Colon (tissue), 2 donors: ENCODE results near the gene SMCO3.
"Not testable (repeated sequence)": the region's sequence is repeated elsewhere in the genome, so short reads cannot be mapped to it uniquely, and the experiment has no call there.

ENCODE experiments used
- FAIRE-seq: peaks from 2 replicates; lab custom pipeline; 2012; peaks lifted over from hg19 to GRCh38; lab: Jason Lieb, UNC
- donor health status: control.
- donor health status: control.

SMCO3 gene

DNA sequence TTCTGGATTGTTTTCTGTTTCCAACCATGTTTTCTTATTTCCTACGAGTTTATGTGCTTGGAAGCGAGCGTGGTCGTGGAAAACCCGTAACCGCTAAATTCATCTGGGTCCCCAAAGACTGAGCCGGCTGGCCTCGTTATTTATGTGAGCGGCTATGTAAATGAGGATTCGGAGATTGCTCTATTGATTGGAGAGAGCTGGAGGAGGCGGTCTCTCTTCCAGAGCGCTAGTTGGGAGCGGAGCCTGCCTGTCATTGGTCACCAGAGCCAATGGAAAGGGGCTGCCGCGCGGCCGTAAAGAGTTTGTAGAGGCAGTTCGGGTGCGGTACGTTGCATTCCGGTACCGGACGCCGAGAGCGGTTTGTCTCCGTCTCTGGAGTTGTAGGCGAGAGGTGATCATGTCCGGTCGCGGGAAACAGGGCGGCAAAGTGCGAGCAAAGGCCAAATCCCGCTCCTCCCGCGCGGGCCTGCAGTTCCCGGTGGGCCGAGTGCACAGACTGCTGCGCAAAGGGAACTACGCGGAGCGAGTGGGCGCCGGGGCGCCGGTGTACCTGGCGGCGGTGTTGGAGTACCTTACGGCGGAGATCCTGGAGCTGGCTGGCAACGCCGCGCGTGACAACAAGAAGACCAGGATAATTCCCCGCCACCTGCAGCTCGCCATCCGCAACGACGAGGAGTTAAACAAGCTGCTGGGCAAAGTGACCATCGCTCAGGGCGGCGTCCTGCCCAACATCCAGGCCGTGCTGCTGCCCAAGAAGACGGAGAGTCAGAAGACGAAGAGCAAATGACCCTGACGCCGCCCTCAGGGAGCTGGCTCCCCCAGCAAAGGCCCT is 39.7 kb downstream of the SMCO3 start:
- FAIRE-seq, result no peak

DNA sequence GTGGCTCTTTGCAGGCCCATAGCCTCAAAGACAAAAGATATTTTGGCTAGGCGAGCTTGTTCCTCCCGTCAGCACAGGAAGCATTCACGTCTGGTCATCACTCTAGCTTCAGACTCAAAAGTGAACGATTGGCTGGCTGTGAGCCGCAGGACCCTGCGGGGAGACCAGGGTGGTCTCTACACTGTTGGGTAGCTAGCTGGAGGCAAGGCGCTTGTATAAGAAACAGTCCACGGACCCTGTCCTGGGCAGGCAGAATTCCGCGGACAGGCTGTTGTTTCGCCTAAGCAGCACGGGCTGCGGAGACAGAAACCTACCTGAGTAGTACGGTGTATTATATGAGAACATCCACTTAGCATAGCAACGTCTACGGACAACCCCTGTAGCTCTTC is 40.3 kb downstream of the SMCO3 start:
- FAIRE-seq, result no peak

- FAIRE-seq, result no peak
These were observed 41.0 kb downstream of the SMCO3 start for GRCh38 chr12:14772946-14773345.

GRCh38 chr12:14771651-14772137 is 42.3 kb downstream of the SMCO3 start:
- FAIRE-seq, result no peak

- no peak for FAIRE-seq
These were observed 43.2 kb downstream of the SMCO3 start for GRCh38 chr12:14770496-14771461.

DNA sequence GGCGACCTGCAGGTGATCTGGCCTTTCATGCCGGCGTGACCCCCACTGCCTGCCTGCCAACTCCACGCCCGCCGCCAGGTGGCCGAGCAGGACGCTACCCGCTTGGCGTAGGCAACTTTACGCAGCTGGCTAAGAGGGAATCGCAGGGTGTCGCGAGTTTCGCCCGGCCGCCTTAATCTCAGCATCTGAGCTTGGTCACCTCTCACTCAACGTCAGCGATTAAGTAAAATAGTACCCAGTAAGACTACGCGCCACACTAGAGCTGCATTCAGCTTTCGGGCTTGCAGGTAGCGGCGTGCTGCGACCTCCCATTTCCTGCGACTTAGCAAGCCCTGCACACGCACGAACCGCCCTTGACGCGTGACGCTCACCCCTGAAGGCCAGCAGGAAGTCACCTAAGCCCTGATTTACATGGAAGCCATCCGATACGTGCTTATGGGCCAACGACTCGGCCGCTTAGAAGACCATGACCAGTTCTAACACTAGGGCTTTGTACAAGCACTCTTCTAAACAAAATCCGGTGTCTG is 44.0 kb downstream of the SMCO3 start:
- no peak for FAIRE-seq

- no peak for FAIRE-seq
These were observed 44.5 kb downstream of the SMCO3 start for GRCh38 chr12:14769466-14769968.

- FAIRE-seq, result no peak
These were observed 45.1 kb downstream of the SMCO3 start for GRCh38 chr12:14768823-14769405.

- FAIRE-seq, result no peak
These were observed 46.4 kb downstream of the SMCO3 start for GRCh38 chr12:14767617-14768016.

- FAIRE-seq, result no peak
These were observed 47.2 kb downstream of the SMCO3 start for GRCh38 chr12:14766649-14767215.

- not testable (repeated sequence) for FAIRE-seq
These were observed 48.0 kb downstream of the SMCO3 start for GRCh38 chr12:14766020-14766419.

GRCh38 chr12:14765398-14765797 is 48.6 kb downstream of the SMCO3 start:
- no peak for FAIRE-seq

DNA sequence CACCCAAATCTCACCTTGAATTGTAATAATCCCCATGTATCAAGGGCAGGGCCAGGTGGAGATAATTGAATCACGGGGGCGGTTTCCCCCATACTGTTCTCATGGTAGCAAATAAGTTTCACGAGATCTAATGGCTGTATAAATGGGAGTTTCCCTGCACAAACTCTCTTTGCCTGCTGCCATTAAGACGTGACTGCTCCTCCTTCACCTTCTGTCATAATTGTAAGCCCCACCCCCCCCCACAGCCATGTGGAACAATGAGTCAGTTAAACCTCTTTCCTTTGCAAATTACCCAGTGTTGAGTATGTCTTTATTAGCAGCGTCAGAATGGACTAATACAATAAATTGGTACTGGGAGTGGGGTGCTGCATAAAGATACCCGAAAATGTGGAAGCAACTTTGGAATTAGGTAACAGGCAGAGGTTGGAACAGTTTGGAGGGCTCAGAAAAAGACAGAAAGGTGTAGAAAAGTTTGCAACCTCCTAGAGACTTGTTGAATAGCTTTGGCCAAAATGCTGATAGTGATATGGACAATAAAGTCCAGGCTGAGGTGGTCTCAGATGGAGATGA is 54.2 kb downstream of the SMCO3 start:
- FAIRE-seq, result not testable (repeated sequence)

DNA sequence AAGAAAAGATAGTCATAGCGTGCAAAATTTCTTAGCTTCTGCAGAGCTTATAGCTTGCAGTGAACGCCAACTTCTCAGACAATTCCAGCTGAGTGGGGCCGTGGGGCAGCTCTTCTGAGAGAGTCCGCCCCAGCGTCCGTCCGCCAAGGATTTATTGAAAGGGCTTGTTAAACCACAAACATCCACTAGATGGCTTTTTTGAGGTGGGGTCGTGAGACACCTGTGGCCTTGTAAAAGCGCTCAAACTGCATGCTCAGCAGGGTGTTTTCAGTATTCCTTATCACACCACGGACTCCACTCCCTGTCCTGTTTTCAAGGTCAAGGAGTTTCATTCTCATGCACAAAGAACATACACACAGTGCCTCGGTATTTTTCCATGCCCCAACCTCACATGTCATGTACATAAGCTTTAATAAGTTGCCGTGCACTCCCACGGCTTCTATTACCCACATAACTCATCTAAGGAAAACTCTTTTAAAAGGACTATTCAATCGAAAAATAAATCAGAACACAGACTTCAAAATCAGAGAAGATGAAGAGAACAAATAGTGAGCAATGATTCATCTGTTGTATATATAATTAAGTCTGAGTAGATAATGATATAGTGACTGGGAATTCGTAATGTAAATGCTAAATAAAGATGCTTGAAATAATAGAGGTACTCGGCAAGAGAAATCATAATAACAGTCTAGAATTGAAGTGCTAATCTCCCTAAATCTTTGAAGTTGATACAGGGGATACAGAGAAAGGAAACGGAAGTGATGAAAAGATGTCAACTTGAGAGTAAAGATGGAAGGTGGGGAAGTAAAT is 57.4 kb downstream of the SMCO3 start:
- no peak for FAIRE-seq
